Osteocyte (in vitro differentiated cells): ENCODE data around the gene DOLK. TPM values are rescaled to one million over a fixed set of nuclear protein-coding genes. Genes with fewer than 3 reads are reported as not detected.
"Not testable (repeated sequence)": the region's sequence is repeated elsewhere in the genome, so short reads cannot be mapped to it uniquely, and the experiment has no call there.

Experiments
- DNase-seq: peaks from one replicate; pipeline ENCODE4 v3.0.0; 2021; ENCODE audit warnings: mixed read lengths; ENCODE audit not compliant: unreplicated experiment; ENCODE audit errors: extremely low spot score
- H3K27ac Mint-ChIP-seq: one replicate; pipeline ENCODE4 v1.8.0; 2021; ENCODE audit warnings: mild to moderate bottlenecking, mixed read lengths; ENCODE audit not compliant: unreplicated experiment
- H3K27me3 Mint-ChIP-seq: one replicate; pipeline ENCODE4 v1.8.0; 2021; ENCODE audit warnings: mixed read lengths; ENCODE audit not compliant: unreplicated experiment
- H3K36me3 Mint-ChIP-seq: one replicate; pipeline ENCODE4 v1.8.0; 2021; ENCODE audit warnings: mixed read lengths; ENCODE audit not compliant: unreplicated experiment
- H3K4me1 Mint-ChIP-seq: one replicate; pipeline ENCODE4 v1.8.0; 2021; ENCODE audit warnings: mixed read lengths; ENCODE audit not compliant: unreplicated experiment
- H3K4me3 Mint-ChIP-seq: one replicate; pipeline ENCODE4 v1.8.0; 2021; ENCODE audit warnings: mild to moderate bottlenecking, moderate library complexity, mixed read lengths; ENCODE audit not compliant: unreplicated experiment
- H3K9me3 Mint-ChIP-seq: one replicate; pipeline ENCODE4 v1.8.0; 2021; ENCODE audit warnings: mixed read lengths; ENCODE audit not compliant: unreplicated experiment
- total RNA-seq: library from RNA; stranded (reverse); gene quantifications from 2 replicates; pipeline ENCODE4 v1.2.1, GENCODE V29; 2021
- TF ChIP-seq, protein P1 (sequence below): fragments of 200-600 bp; sonication (generic); IDR thresholded peaks from 2 replicates; pipeline ENCODE4 v1.5.0; 2021; ENCODE audit warnings: antibody characterized with exemption, mild to moderate bottlenecking, moderate library complexity

DOLK gene
- total RNA-seq, 1 donor from 2014 or later, result 27.4 TPM

DNA sequence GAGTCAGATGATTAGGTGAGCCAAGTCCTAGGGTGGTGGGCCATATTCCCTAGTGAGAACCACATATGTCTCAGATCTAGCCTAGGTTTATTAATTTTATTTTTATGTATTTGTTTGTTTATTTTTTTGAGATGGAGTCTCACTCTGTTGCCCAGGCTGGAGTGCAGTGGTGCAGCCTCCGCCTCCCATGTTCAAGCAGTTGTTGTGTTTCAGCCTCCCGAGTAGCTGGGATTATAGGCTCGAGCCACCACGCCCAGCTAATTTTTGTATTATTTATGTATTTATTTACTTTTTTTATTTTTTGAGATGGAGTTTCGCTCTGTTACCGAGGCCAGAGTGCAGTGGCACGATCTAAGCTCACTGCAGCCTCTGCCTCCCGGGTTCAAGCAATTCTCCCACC is 36.1 kb upstream of the DOLK start:
- H3K36me3 Mint-ChIP-seq, result peaks cover 66% of the 10 kb centered on the region
- no peak overlapping the region for H3K4me3 Mint-ChIP-seq
- peaks cover 10% of the 10 kb centered on the region for H3K4me1 Mint-ChIP-seq
- TF ChIP-seq, protein P1, sequence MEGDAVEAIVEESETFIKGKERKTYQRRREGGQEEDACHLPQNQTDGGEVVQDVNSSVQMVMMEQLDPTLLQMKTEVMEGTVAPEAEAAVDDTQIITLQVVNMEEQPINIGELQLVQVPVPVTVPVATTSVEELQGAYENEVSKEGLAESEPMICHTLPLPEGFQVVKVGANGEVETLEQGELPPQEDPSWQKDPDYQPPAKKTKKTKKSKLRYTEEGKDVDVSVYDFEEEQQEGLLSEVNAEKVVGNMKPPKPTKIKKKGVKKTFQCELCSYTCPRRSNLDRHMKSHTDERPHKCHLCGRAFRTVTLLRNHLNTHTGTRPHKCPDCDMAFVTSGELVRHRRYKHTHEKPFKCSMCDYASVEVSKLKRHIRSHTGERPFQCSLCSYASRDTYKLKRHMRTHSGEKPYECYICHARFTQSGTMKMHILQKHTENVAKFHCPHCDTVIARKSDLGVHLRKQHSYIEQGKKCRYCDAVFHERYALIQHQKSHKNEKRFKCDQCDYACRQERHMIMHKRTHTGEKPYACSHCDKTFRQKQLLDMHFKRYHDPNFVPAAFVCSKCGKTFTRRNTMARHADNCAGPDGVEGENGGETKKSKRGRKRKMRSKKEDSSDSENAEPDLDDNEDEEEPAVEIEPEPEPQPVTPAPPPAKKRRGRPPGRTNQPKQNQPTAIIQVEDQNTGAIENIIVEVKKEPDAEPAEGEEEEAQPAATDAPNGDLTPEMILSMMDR, result no peak
- no peak for DNase-seq
- H3K27ac Mint-ChIP-seq, result no peak overlapping the region
- H3K9me3 Mint-ChIP-seq, result no peaks in the 10 kb centered on the region
- H3K27me3 Mint-ChIP-seq, result no peaks in the 10 kb centered on the region

GRCh38 chr9:128979111-128979510 is 31.7 kb upstream of the DOLK start:
- Mint-ChIP-seq H3K9me3 (no peaks in the 10 kb centered on the region), H3K27me3 (no peaks in the 10 kb centered on the region), H3K36me3 (peaks cover 51% of the 10 kb centered on the region), H3K4me1 (no peaks in the 10 kb centered on the region), H3K27ac (no peak overlapping the region), H3K4me3 (no peak overlapping the region)
- no peak for DNase-seq
- TF ChIP-seq, protein P1, result no peak

DNA sequence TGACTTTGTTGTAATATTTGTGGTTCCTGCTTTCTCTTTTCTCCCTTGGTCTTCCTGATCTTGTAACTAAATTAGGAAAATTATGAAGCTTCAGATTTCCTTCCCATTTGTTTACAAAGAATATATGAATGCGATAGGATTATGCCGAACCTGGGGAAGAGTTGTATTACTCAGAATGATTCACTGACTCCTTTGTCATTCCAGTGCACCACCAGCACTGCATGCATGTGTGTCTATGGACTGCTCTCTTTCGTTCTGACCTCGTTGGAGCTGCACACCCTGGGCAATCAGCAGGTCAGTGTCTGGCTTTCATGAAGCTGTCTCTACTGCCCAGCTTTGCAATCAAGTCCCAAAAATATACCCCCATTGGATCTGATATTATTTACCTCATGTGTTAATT is 25.6 kb upstream of the DOLK start:
- TF ChIP-seq, protein P1, result no peak
- peaks cover 35% of the 10 kb centered on the region for H3K36me3 Mint-ChIP-seq
- H3K27ac Mint-ChIP-seq, result no peak overlapping the region
- H3K9me3 Mint-ChIP-seq, result no peaks in the 10 kb centered on the region
- DNase-seq, result no peak
- no peaks in the 10 kb centered on the region for H3K27me3 Mint-ChIP-seq
- H3K4me3 Mint-ChIP-seq, result no peak overlapping the region
- no peaks in the 10 kb centered on the region for H3K4me1 Mint-ChIP-seq

- Mint-ChIP-seq H3K36me3 (peaks cover 36% of the 10 kb centered on the region), H3K9me3 (no peaks in the 10 kb centered on the region), H3K4me3 (no peak overlapping the region), H3K4me1 (no peaks in the 10 kb centered on the region), H3K27ac (no peak overlapping the region), H3K27me3 (no peaks in the 10 kb centered on the region)
- TF ChIP-seq, protein P1, result no peak
- no peak for DNase-seq
These were observed 22.1 kb upstream of the DOLK start for GRCh38 chr9:128969491-128969890.

DNA sequence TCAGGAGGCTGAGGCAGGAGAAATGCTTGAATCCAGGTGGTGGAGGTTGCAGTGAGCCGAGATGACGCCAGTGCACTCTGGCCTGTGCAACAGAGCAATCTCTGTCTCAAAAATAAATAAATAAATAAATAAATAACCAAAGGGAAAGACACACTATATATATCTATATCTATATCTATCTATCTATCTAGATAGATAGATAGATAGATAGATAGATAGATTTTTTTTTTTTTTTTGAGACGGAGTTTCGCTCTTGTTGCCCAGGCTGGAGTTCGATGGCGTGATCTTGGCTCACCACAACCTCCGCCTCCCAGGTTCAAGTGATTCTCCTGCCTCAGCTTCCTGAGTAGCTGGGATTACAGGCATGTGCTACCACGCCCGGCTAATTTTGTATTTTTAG is 14.0 kb upstream of the DOLK start:
- H3K9me3 Mint-ChIP-seq, H3K4me1 Mint-ChIP-seq, DNase-seq, H3K27ac Mint-ChIP-seq, H3K27me3 Mint-ChIP-seq, H3K4me3 Mint-ChIP-seq: not testable (repeated sequence)
- peaks cover 24% of the 10 kb centered on the region for H3K36me3 Mint-ChIP-seq

- Mint-ChIP-seq H3K4me3 (peak overlapping the region; percentile 97), H3K27me3 (no peaks in the 10 kb centered on the region), H3K36me3 (peaks cover 2% of the 10 kb centered on the region), H3K27ac (peak overlapping the region; percentile 94), H3K9me3 (no peaks in the 10 kb centered on the region), H3K4me1 (peaks cover 22% of the 10 kb centered on the region)
- TF ChIP-seq, protein P1, result no peak
- no peak for DNase-seq
These were observed 201 bp downstream of the DOLK start for GRCh38 chr9:128947277-128947526.
